Neural cell (in vitro differentiated cells): ENCODE results near the gene ZNF106. TPM values are rescaled to one million over a fixed set of nuclear protein-coding genes. Genes with fewer than 3 reads are reported as not detected.

Source experiments
- H2AFZ ChIP-seq: fragments of 200-600, 300-800 bp; sonication (generic), shearing (Covaris generic); 2 replicates; pipeline ENCODE4 v1.6.0; 2014; ENCODE audit warnings: low read depth, mild to moderate bottlenecking, antibody characterized with exemption, low read length, moderate library complexity
- H3F3A ChIP-seq: fragments of 200-600 bp; shearing (Covaris generic); 2 replicates; pipeline ENCODE4 v1.6.1; 2016; ENCODE audit warnings: mild to moderate bottlenecking, moderate library complexity, mixed read lengths, antibody characterized with exemption, low read length; ENCODE audit not compliant: insufficient read depth, poor library complexity, severe bottlenecking
- H3K27ac ChIP-seq: fragments of 200-600, 300-800 bp; sonication (generic), shearing (Covaris generic); 2 replicates; pipeline ENCODE4 v1.5.1; 2014; ENCODE audit warnings: mild to moderate bottlenecking, low read length, moderate library complexity
- H3K27me3 ChIP-seq: fragments of 300-800, 200-600 bp; sonication (generic), shearing (Covaris generic); 2 replicates; pipeline ENCODE4 v1.6.0; 2014; ENCODE audit warnings: mild to moderate bottlenecking, low read depth, low read length, moderate library complexity; ENCODE audit not compliant: insufficient read depth
- H3K36me3 ChIP-seq: fragments of 300-800, 200-600 bp; sonication (generic), shearing (Covaris generic); 2 replicates; pipeline ENCODE4 v1.5.1; 2014; ENCODE audit warnings: mild to moderate bottlenecking, antibody characterized with exemption, low read length, moderate library complexity; ENCODE audit not compliant: insufficient read depth
- H3K4me2 ChIP-seq: fragments of 300-800, 200-600 bp; sonication (generic), shearing (Covaris generic); 2 replicates; pipeline ENCODE4 v1.6.0; 2014; ENCODE audit warnings: mild to moderate bottlenecking, low read length
- H3K4me3 ChIP-seq: fragments of 300-800, 200-600 bp; sonication (generic), shearing (Covaris generic); 2 replicates; pipeline ENCODE4 v1.5.1; 2014; ENCODE audit warnings: mild to moderate bottlenecking, low read length, moderate library complexity
- H3K79me2 ChIP-seq: fragments of 200-600 bp; shearing (Covaris generic); replicated peaks from 2 replicates; pipeline ENCODE4 v1.6.0; 2014; ENCODE audit warnings: mild to moderate bottlenecking, low read length, moderate library complexity; ENCODE audit not compliant: insufficient read depth
- H3K9ac ChIP-seq: fragments of 300-800, 200-600 bp; sonication (generic), shearing (Covaris generic); 2 replicates; pipeline ENCODE4 v1.6.1; 2016; ENCODE audit warnings: mild to moderate bottlenecking, low read length, mixed read lengths
- H3K9me2 ChIP-seq: fragments of 200-600 bp; shearing (Covaris generic); 2 replicates; pipeline ENCODE4 v1.6.1; 2016; ENCODE audit warnings: mild to moderate bottlenecking, low read length, mixed read lengths; ENCODE audit not compliant: insufficient read depth
- H3K9me3 ChIP-seq: fragments of 200-600, 300-800 bp; sonication (generic), shearing (Covaris generic); 2 replicates; pipeline ENCODE4 v1.6.1; 2016; ENCODE audit warnings: mild to moderate bottlenecking, mixed run types, low read length, moderate library complexity, mixed read lengths
- H4K20me1 ChIP-seq: fragments of 200-600 bp; shearing (Covaris generic); 2 replicates; pipeline ENCODE4 v1.6.1; 2016; ENCODE audit warnings: mild to moderate bottlenecking, mixed run types; ENCODE audit not compliant: insufficient read depth
- CTCF ChIP-seq: fragments of 450-650 bp; IDR thresholded peaks from 2 replicates; pipeline ENCODE4 v1.5.1; 2014; ENCODE audit warnings: antibody characterized with exemption, mild to moderate bottlenecking, moderate library complexity; ENCODE audit not compliant: poor library complexity, severe bottlenecking
- EP300 ChIP-seq: fragments of 450-650 bp; conservative IDR thresholded peaks from 2 replicates; pipeline ENCODE4 v1.6.1; 2014; ENCODE audit warnings: antibody characterized with exemption, mild to moderate bottlenecking, moderate library complexity; ENCODE audit not compliant: poor library complexity, severe bottlenecking
- EZH2 ChIP-seq: fragments of 200-600, 300-800 bp; shearing (Covaris generic), sonication (generic); IDR thresholded peaks from 2 replicates; pipeline ENCODE4 v1.6.1; 2014; ENCODE audit warnings: antibody characterized with exemption, low read length, borderline replicate concordance, mild to moderate bottlenecking; ENCODE audit not compliant: insufficient read depth, poor library complexity, severe bottlenecking
- MXI1 ChIP-seq: fragments of 450-650 bp; conservative IDR thresholded peaks from 2 replicates; pipeline ENCODE4 v1.6.1; 2014; ENCODE audit warnings: antibody characterized with exemption, mild to moderate bottlenecking; ENCODE audit not compliant: poor library complexity, severe bottlenecking
- POLR2AphosphoS5 ChIP-seq: IDR thresholded peaks from 2 replicates; pipeline ENCODE4 v1.6.1; 2012
- RAD21 ChIP-seq: fragments of 450-650 bp; conservative IDR thresholded peaks from 2 replicates; pipeline ENCODE4 v1.6.1; 2014; ENCODE audit warnings: antibody characterized with exemption, mild to moderate bottlenecking, moderate library complexity
- REST ChIP-seq: IDR thresholded peaks from 2 replicates; pipeline ENCODE4 v1.6.1; 2012; ENCODE audit warnings: borderline replicate concordance
- SMC3 ChIP-seq: fragments of 450-650 bp; conservative IDR thresholded peaks from 2 replicates; pipeline ENCODE4 v1.6.1; 2014; ENCODE audit warnings: antibody characterized with exemption, mild to moderate bottlenecking, moderate library complexity; ENCODE audit not compliant: poor library complexity
- TAF1 ChIP-seq: IDR thresholded peaks from 2 replicates; pipeline ENCODE4 v1.6.1; 2012; ENCODE audit warnings: low read depth
- polyA plus RNA-seq: library from polyadenylated mRNA; depleted of rRNA; stranded (reverse); fragments of >200 nt; gene quantifications from 2 replicates; pipeline ENCODE4 v1.2.3, GENCODE V29; 2014

Gene ZNF106
- polyA plus RNA-seq, 1 donor from 2014 or later = 24.0 TPM

GRCh38 chr15:42405863-42406482 lies 85.0 kb downstream of the ZNF106 start:
- Histone ChIP-seq H3K4me3 (no peak overlapping the region), H4K20me1 (no peaks in the 10 kb centered on the region), H3F3A (no peaks in the 10 kb centered on the region), H3K9me2 (no peaks in the 10 kb centered on the region), H3K4me2 (no peak overlapping the region), H3K36me3 (no peaks in the 10 kb centered on the region), H3K27me3 (no peaks in the 10 kb centered on the region), H3K9me3 (no peaks in the 10 kb centered on the region), H3K27ac (no peak overlapping the region), H3K9ac (no peak overlapping the region), H3K79me2 (no peaks in the 10 kb centered on the region), H2AFZ (no peak overlapping the region)
- TF ChIP-seq MXI1 (no peak), REST (no peak), TAF1 (no peak), EZH2 (no peak), RAD21 (no peak), CTCF (no peak), SMC3 (no peak), EP300 (no peak), POLR2AphosphoS5 (no peak)

GRCh38 chr15:42404461-42405235 lies 86.3 kb downstream of the ZNF106 start:
- no peak overlapping the region for H3K9ac ChIP-seq
- no peaks in the 10 kb centered on the region for H3F3A ChIP-seq
- no peak overlapping the region for H3K4me3 ChIP-seq
- H2AFZ ChIP-seq = no peak overlapping the region
- no peak overlapping the region for H3K27ac ChIP-seq
- no peaks in the 10 kb centered on the region for H3K36me3 ChIP-seq
- no peaks in the 10 kb centered on the region for H3K79me2 ChIP-seq
- no peaks in the 10 kb centered on the region for H3K9me2 ChIP-seq
- H4K20me1 ChIP-seq = no peaks in the 10 kb centered on the region
- no peaks in the 10 kb centered on the region for H3K9me3 ChIP-seq
- H3K27me3 ChIP-seq = no peaks in the 10 kb centered on the region
- TF ChIP-seq EP300 = no peak
- TF ChIP-seq RAD21 = no peak
- TF ChIP-seq CTCF = no peak
- no peak for TF ChIP-seq MXI1
- no peak for TF ChIP-seq SMC3
- no peak for TF ChIP-seq POLR2AphosphoS5
- no peak for TF ChIP-seq TAF1
- TF ChIP-seq EZH2 = no peak
- no peak for TF ChIP-seq REST
- no peak overlapping the region for H3K4me2 ChIP-seq
